GM19468 (cell line): ENCODE data around the gene CCDC191.
A peak's percentile ranks its signal among the peaks of the same experiment; 100 is the strongest.

Experiments
- ATAC-seq: cut with Tn5 transposase; IDR thresholded peaks from one replicate; pipeline ENCODE4 v1.9.1; 2021; ENCODE audit warnings: mild to moderate bottlenecking, moderate library complexity, moderate number of reproducible peaks; ENCODE audit not compliant: unreplicated experiment; ENCODE audit errors: extremely low read depth

CCDC191 gene

GRCh38 chr3:113979916-113980315, 76.4 kb downstream of the CCDC191 start:
- ATAC-seq = no peak

GRCh38 chr3:113977822-113978221, 78.5 kb downstream of the CCDC191 start:
- ATAC-seq = no peak

GRCh38 chr3:113968986-113969385, 87.3 kb downstream of the CCDC191 start:
- no peak for ATAC-seq

GRCh38 chr3:113966172-113966571, 90.2 kb downstream of the CCDC191 start:
- ATAC-seq = no peak

- no peak for ATAC-seq
These were observed 92.4 kb downstream of the CCDC191 start for GRCh38 chr3:113963879-113964278.

- no peak for ATAC-seq
These were observed 102.1 kb downstream of the CCDC191 start for GRCh38 chr3:113954091-113954685.

GRCh38 chr3:113953677-113954076, 102.6 kb downstream of the CCDC191 start:
- no peak for ATAC-seq

GRCh38 chr3:113952921-113953320, 103.4 kb downstream of the CCDC191 start:
- ATAC-seq = no peak

- ATAC-seq = peak; percentile 21
These were observed 108.1 kb downstream of the CCDC191 start for GRCh38 chr3:113948015-113948917.

GRCh38 chr3:113947372-113948014, 108.8 kb downstream of the CCDC191 start, which contains the start of gene ZDHHC23:
Gene ZDHHC23, plus strand, starts transcription at chr3:113948013. Its CDS starts 790 bp downstream, at chr3:113948803.
- ATAC-seq = peak; percentile 89

- ATAC-seq = no peak
These were observed 109.5 kb downstream of the CCDC191 start for GRCh38 chr3:113946831-113947230.

- ATAC-seq = no peak
These were observed 128.8 kb downstream of the CCDC191 start for GRCh38 chr3:113927556-113927955.

GRCh38 chr3:113914646-113915045, 141.7 kb downstream of the CCDC191 start:
- ATAC-seq = no peak
